GM18511 (cell line): ENCODE data around the gene PHLDA3.
"Not testable (repeated sequence)": the region's sequence is repeated elsewhere in the genome, so short reads cannot be mapped to it uniquely, and the experiment has no call there.

Experiments
- ATAC-seq: cut with Tn5 transposase; IDR thresholded peaks from one replicate; pipeline ENCODE4 v1.9.1; 2021; ENCODE audit warnings: mild to moderate bottlenecking, moderate library complexity; ENCODE audit not compliant: unreplicated experiment

PHLDA3 gene

DNA sequence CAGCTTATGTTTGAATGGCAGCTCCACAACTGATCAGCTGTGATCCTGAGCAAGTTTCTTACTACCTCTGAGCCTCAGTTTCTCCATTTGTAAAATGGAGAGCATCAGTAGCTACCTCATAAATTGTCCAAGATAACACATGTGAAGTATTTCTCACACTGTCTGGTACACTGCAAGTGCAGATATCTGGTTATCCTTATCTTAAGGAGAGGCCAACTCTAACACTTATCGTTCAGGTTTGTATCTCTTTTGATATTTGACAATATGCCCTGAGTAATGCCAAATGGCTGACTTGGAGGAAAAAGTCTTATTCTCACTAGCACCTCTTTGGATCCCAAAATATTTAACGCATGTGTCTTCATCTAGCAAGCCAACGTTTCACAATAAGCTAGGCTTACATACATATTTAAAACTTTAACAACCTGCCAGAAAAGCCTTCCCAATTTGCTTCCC is 35.2 kb upstream of the PHLDA3 start:
- ATAC-seq = no peak

DNA sequence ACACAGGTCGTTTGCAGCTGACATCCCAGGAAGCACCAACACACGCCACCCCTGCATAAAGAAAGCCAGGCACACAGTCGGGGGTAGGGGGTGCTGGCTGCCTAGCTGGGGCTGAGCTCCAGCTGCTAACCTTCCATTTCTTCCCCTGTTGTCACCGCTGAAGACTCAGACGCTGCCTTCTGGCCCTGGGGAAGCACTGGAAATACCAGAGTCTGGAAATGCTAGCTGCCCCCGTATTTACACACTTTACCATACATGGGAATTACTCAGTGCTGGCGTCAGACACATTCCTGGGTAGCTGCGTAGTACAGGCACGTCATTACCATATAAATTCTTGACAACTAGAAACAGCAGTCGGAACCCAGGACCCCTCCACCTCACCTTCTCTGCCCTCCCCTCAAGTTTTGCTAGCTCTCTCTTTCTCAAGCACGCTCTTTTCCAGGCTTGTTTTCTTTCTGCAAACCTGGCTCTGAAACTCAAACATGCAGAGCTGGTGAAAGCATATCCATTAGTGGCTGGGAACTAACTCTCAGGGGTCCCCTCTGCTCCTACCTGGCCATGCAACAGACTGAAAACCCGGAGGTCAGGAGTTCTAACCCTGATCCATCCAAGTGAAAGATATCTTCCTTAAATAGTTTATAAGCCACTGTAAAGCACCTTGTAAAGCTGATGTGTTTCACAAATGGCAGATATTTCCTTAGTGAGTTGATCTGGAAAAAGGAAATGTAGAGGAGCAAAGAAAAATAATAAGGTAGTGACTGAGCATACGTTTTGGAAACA is 34.6 kb upstream of the PHLDA3 start:
- ATAC-seq = no peak

DNA sequence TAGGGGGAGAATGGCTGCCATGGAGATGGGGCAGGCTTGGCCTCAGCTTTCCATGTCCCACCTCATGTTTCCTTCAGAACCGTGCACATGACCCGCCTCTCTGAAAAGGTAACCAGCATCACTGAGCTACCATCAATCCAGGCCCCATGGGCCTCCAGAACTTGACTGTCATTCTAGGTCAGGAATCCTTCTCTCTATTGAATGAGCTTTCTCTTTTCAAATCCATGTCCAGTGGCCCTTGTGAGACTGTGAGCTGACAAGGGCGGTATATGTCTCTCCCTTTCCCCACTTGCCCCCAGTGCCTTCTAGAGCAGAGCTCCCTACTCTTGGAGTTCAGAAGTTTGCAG is 33.5 kb upstream of the PHLDA3 start:
- no peak for ATAC-seq

DNA sequence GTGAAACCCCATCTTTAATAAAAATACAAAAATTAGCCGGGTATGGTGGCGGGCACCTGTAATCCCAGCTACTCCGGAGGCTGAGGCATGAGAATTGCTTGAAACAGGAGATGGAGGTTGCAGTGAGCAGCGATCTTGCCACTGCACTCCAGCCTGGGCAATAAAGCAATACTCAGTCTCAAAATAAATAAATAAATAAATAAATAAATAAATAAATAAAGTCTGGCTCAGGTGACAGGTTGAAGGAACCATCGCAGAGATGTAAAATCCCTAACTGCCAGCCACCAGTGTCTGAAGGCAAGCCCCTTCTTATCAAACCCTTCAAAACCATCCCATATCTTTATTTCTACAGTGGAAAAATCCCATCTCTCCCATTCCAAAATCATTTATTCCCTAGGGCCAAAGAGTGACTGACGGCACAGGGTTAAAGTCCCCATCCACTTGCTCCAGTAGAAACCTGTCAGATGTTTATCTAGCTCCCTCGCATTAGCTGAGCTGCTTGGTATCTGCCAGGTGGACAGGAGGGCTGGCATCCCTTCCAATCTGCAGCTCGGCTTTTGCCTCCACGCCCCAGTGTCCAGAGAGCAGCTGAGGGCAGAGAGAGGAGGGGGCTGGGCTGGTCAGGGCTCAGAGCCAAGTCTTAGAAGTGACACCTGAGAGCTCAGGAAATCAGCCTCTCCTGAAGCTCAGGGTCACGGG is 33.0 kb upstream of the PHLDA3 start:
- ATAC-seq = no peak

DNA sequence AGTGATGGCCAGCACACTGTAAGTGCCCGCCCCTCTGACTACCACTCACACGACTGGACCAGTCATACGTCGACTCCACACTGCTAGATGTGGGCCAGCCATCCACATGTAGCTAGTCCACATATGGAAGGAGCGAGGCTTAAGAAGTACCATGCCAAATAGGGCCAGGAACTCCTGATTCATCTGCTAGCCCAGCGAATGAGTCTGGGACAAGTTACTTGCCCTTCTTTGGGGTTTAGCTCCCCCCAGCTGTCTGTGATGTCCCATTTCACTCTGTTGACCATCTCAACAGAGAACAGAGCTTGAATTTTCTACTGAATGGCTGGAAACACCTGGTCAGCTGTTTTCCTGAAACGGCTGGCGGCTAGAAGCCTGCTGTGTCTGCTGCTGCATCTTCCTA is 32.2 kb upstream of the PHLDA3 start:
- no peak for ATAC-seq

DNA sequence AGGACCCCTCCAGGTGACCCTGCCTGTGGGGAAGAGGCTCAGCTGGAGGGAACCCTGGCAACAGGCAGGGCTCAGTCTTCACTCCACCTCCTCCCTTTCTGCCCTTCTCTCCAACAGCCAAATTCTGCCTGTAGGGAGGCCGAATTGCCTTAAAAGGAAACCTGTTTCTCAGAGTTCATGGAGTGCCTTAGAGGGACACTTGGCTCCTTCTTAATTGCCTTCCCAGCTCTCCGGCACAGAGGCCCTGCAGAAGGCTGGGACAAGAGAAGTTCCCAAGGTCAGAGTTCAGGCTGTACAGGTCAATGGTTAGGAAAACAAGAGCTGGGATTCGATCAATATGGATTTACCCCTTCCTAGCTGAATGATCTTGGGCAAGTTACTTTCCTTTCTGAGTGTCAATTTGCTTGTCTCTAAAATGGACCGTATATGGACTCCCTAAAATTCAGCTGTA is 31.7 kb upstream of the PHLDA3 start:
- ATAC-seq = no peak

DNA sequence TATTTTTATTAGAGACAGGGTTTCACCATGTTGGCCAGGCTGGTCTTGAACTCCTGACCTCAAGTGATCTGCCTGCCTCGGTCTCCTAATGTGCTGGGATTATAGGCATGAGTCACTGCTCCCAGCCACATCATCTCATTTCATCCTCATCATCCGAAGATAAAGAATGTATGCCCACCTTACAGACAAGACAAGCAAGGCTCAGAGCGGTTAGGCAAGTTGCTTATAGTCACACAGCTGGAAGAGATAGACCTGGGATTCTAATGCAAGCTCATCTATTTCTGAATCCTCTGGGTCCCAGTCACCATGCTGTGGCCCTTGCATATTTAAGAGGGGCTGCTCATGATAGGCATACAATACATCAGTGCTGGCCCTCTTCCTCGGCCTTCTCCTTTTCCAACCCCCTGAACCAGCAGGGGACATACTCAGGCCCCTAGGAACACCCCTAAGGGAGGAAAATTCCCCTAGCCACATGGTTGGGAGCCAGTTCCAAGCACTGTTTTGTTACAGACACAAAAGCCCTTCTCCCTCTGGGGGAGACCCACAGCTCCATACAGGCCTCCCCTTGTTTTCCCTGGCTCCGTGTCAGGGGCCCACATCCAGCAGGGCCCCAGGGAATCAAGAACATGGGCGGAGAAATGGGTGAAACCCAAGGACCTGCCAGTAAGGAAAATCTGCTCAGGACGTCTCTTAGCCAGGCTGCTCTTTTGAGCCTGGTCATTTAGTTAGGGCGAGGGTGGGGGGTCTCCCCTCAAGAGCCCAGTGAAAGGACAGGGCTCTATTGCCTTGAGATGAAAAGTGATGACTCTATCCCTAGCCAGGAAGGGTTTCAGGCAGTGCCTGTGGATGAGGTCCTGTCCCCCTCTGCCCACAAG is 31.0 kb upstream of the PHLDA3 start:
- ATAC-seq = no peak

DNA sequence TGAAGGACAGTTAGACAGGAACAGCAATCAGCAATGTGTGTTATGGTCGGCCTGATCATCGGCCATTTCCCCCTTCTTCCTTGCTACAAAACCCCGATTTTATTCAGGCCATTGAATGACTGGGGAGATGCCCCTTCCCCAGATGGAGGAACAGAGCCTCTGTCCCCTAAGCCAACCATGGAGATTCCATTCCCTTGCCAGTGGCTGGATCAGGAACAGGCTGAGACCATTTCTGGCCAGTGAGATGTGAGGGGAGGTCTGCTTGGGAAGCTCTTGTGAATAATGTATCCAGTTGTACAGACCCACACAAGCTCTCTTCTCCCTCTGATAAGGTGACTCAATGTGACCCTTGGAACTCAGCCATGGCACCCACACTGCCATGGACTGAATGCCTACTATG is 30.2 kb upstream of the PHLDA3 start:
- ATAC-seq = no peak

DNA sequence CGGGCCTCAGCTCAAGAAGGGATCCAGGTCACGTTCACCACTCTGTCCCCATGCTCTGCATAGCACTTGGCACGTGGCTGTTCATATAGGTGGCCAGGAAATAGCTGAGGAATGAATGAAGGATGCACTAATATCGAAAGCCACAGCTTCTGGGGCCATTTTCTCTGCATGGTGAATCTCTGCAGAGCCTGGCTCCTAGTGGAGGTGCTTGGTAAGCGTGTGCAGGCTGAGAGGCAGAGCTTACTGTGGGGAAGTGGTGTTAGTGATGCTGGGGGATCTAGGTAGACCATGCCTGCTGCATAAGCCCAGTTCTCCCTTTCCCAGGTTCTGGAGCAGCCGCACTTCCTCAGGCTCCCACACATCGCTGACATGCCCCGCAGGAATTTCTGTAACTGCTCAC is 29.6 kb upstream of the PHLDA3 start:
- ATAC-seq = no peak

DNA sequence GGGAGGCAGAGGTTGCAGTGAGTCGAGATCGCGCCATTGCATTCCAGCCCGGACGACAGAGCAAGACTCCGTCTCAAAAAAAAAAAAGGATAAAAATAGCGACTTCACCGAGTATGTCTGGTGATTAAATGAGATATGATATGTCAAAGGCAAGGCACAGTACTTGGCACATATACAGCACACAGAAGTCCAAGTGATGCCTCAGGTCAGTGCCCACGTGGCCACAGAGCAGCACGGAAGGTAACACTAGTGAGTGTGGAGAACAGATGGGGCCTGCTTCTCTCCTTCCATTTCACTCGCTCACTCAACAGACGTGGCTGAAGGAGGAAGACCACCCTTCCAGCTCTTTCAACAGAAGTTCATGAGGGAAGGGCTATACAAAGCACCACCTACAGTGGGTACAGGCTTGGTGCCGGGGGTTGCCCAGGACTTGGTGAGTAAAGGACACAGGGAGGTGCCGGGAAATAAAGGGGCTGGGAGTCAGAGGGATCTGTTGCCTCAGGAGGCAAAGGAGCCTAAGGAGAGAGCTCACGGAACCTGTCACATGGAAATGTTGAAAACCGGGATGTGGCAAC is 29.0 kb upstream of the PHLDA3 start:
- ATAC-seq = no peak

DNA sequence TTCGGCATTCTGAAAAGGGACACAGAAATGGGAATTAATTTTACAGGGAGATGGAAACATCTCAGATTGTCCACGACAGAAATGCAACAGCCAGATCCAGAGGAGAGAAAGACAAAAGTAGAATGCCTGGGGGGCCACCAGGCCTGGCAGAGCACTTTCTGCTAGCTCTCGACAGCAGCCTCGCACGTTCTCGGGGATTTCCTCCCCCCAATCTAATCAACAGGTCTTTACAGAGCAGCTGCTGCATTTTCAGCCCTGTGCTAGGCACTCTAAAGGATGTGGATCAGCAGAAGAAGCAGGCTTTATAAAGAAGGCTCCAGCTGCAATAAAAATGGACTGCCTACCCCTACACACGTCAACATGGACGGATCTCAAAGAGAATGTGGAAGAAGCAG is 27.3 kb upstream of the PHLDA3 start:
- no peak for ATAC-seq

DNA sequence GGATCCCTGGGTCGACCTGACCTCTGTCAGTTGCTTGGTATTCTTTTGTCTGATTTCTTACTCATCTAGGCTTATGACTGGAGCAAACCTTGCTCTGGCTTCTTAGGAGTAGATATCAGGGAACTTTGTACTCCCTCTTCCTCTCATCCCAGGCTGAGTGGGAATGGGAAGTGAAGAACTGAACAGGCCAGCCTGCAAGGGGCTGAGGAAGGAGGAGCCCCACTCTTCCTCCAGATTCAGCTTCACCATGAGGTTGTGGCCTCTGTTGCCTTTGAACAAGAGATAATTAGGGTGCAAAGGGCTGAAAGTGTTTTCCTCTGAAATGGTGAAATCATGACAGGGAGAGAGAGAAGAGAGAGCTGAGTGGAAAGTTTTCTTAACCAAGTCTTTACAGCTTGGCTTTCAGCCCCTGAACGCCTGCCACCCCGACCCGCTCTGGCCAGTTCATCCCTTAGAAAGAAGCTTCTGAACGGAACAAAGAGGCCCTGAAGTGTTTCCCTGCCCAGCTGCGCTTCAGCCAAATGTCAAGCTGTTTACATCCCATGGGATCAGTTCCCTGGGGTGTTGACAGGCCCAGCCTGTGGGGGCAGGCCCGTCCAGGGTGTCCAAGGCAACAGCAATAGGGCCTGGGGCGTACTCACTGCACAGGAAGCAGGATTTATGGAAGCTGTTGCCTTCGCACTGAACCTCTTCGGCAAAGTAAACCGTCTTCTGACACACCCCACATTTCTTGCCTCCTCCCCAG is 26.7 kb upstream of the PHLDA3 start:
- no peak for ATAC-seq

DNA sequence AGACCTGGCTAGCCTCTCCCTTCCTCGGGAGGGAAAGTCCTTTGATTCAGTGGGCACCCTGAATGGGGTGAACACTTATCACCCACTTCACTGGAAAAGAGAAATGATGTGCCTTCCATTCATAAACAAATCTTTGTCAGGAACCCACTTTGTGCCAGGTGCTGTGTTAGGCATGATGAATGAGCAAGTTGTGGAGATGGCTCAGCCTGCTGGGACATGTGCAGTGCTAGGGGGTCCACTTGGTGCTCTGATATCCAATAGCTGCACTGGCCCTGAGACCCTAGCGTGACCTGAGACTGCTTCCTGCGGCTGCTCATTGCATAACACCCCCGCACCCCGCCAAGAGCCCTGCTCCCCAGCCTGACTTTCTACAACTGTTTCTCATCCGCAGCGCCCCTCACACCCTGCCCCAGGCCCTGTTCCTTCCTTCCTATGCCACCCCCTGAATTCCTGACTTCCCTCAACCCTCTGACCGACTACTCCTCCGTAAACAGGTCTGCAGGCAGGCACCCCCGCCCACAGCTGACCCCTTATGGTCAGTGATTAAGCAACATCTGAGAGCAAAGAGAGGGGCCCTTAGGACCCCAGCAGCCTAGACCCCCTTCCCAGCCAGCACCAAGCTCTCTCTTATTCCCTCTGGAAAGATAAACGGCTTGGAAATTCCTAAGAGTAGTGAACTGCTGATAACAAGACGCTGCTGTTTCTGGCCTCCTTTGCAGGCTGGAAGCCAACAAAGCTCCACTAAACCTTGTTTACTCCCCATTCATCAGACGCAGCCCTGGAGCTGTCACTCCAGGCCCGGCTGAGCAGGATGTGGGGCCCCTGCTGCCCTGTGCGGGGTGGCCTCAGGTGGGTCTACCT is 25.0 kb upstream of the PHLDA3 start:
- no peak for ATAC-seq

DNA sequence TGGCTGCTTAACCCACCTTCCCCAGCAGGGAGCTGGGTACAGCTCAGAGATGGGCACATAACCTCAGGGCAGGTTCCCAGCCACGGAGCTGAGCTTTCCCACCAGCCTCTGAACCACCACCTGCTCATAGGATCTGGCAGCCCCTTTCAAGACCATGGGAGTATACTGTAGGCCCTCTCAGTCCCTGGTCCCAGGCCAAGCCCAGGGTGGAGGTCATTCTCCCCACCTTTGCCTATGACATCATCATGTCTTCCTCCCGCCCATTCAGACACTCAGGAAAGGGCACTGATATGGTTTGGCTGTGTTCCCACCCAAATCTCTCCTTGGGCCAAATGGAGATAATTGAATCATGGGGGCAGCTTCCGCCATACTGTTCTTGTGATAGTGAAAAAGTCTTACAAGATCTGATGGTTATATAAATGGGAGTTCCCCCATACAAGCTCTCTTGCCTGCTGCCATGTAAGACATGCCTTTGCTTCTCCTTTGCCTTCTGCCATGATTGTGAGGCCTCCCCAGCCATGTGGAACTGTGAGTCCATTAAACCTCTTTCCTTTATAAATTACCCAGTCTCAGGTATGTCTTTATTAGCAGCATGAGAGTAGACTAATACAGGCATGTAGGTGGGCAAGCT is 24.2 kb upstream of the PHLDA3 start:
- not testable (repeated sequence) for ATAC-seq

DNA sequence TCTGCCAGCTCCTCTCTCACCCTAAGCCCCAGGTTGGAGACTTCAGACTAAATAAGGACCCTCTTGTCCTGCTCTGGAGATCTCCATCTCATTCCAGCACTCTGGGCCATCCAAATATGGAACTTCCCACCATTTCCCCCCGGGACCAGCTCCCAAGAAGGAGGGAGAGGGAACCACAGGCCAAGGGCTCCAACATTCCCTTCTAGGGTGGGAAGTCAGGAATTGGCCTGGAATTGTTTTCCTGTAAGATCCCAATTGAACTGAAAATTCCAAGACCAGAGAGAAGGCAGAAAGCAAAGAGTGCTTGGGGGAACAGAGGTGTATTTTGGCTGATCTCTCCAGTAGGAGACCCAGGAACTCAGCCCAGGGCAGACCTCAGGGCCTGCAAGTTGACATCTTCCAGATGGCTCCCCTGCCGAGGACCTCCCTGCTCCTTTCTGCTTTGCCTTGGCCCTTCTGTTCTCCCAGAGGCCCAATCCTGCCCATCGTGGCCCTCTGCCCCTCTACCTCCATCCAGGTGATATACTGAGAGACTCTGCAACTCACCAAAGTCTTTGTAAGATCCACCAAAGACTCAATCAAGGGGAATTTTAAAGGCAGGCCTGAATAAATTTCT is 23.0 kb upstream of the PHLDA3 start:
- ATAC-seq = no peak

DNA sequence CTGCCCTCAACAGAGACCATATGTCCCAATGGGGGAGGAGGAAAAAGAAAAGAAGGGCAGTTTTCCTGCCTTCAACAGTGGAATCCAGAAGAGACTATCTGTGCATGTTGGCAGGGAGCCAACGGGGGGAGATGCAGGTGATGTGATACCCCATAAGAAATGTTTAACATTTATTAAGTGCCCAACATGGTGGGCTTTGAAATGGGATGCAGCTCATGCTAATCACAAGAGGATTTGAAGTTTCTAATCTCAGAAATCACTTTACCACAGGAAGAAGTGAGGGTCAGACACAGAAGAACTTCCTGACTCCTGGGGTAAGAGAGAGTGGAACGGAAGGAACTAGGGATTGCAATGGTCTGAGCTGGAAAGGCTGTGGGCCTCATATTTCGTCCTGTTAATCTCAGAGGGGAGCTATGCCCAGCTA is 21.7 kb upstream of the PHLDA3 start:
- ATAC-seq = no peak

DNA sequence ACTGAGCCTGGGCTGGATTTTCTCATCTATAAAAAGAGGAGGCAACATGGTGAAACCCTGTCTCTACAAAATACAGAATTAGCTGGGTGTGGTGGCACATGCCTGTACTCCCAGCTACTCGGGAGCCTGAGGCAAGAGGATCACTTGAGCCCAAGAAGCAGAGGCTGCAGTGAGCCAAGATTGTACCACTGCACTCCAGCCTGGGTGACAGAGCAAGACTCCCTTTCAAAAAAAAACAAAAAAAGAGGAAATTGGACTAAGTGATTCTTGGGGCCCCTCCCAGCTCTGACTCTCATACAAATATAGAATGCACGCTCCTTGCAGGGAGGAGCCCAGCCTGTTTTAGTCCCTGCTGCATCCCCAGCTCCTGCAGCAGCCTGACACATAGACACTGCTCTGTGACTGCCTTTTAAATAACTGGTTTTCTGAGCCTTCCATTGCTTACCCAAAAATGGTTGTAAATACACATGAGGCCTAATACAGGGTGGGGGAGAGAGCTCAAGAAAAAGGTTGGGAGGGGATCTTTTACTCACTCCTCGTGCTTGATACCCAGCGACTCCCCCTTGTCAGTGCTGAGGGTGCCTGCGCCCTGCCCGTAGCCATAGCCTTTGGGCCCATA is 20.8 kb upstream of the PHLDA3 start:
- no peak for ATAC-seq
